ENCODE data around the gene SLC6A13. TPM values are rescaled to one million over a fixed set of nuclear protein-coding genes. Genes with fewer than 3 reads are reported as not detected.
"Not testable (repeated sequence)": the region's sequence is repeated elsewhere in the genome, so short reads cannot be mapped to it uniquely, and the experiment has no call there.

SLC6A13 gene
- total RNA-seq, 2 experiments from 2014 or later, result 0.34 to 0.80 TPM

- ChIA-PET POLR2A (no interaction called here), CTCF (interaction anchor here (2.3 kb wide), 1 partner anchor 13 kb away, joined by 9 read pairs; no protein-coding TSS in a partner anchor)
Measured at GRCh38 chr12:220946-221550, 41.6 kb downstream of the SLC6A13 start.

- ChIA-PET POLR2A (no interaction called here), CTCF (interaction anchor here (1.0 to 2.3 kb wide), 4 partner anchors 13 to 71 kb away, joined by 3 to 9 read pairs (median 4); no protein-coding TSS in a partner anchor)
Measured at GRCh38 chr12:220491-220890, 42.1 kb downstream of the SLC6A13 start.

- CTCF ChIA-PET, result interaction anchor here (1.0 to 2.3 kb wide), 6 partner anchors 7 to 70 kb away, joined by 3 to 9 read pairs (median 4); no protein-coding TSS in a partner anchor
- POLR2A ChIA-PET, result no interaction called here
Measured at GRCh38 chr12:219891-220352, 42.7 kb downstream of the SLC6A13 start.

- POLR2A ChIA-PET, result no interaction called here
- CTCF ChIA-PET, result interaction anchor here (1.0 to 2.3 kb wide), 5 partner anchors 8 to 69 kb away, joined by 3 to 9 read pairs (median 4); no protein-coding TSS in a partner anchor
Measured at GRCh38 chr12:218728-219590, 43.7 kb downstream of the SLC6A13 start.

GRCh38 chr12:218221-218620 lies 44.4 kb downstream of the SLC6A13 start:
- CTCF ChIA-PET, result no interaction called here
- POLR2A ChIA-PET, result no interaction called here

GRCh38 chr12:217029-217428 lies 45.6 kb downstream of the SLC6A13 start:
- CTCF ChIA-PET, POLR2A ChIA-PET: not testable (repeated sequence)

- CTCF ChIA-PET, result no interaction called here
Measured at GRCh38 chr12:215116-215515, 47.5 kb downstream of the SLC6A13 start.

GRCh38 chr12:214003-214741 lies 48.5 kb downstream of the SLC6A13 start, which contains the start of gene SLC6A12:
TSS of gene SLC6A12 (minus strand) at chr12:214157. CDS start at chr12:209986, 4,171 bp downstream.
- POLR2A ChIA-PET, result no interaction called here
- CTCF ChIA-PET, result no interaction called here

More at GRCh38 chr12:215116-215515, 47.5 kb downstream of the SLC6A13 start:
- POLR2A ChIA-PET, result no interaction called here

GRCh38 chr12:213527-213932 lies 49.1 kb downstream of the SLC6A13 start:
- POLR2A ChIA-PET, result no interaction called here
- CTCF ChIA-PET, result no interaction called here

- POLR2A ChIA-PET, result no interaction called here
- CTCF ChIA-PET, result no interaction called here
Measured at GRCh38 chr12:212715-213526, 49.7 kb downstream of the SLC6A13 start.

GRCh38 chr12:212415-212714 lies 50.3 kb downstream of the SLC6A13 start:
- POLR2A ChIA-PET, result no interaction called here
- CTCF ChIA-PET, result no interaction called here

- ChIA-PET CTCF (no interaction called here), POLR2A (no interaction called here)
Measured at GRCh38 chr12:211639-212414, 50.8 kb downstream of the SLC6A13 start.

GRCh38 chr12:211142-211465 lies 51.5 kb downstream of the SLC6A13 start:
- ChIA-PET POLR2A (no interaction called here), CTCF (no interaction called here)

- ChIA-PET CTCF (no interaction called here), POLR2A (no interaction called here)
Measured at GRCh38 chr12:210277-211141, 52.1 kb downstream of the SLC6A13 start.

GRCh38 chr12:209851-210250 lies 52.8 kb downstream of the SLC6A13 start:
- POLR2A ChIA-PET, result no interaction called here
- CTCF ChIA-PET, result no interaction called here

- CTCF ChIA-PET, result no interaction called here
- POLR2A ChIA-PET, result no interaction called here
Measured at GRCh38 chr12:209246-209645, 53.4 kb downstream of the SLC6A13 start.

GRCh38 chr12:208813-209212 lies 53.8 kb downstream of the SLC6A13 start:
- ChIA-PET CTCF (no interaction called here), POLR2A (no interaction called here)

- CTCF ChIA-PET, result no interaction called here
- POLR2A ChIA-PET, result no interaction called here
Measured at GRCh38 chr12:207804-208203, 54.8 kb downstream of the SLC6A13 start.

Measured in activated CD8-positive, alpha-beta memory T cell treated with anti-CD3 and anti-CD28 coated beads for 36 hours (primary cell).